Skin of body (tissue), 2 donors: ENCODE measurements around the gene OR5B12. TPM values are rescaled to one million over a fixed set of nuclear protein-coding genes. Genes with fewer than 3 reads are reported as not detected.
"Not testable (repeated sequence)": the region's sequence is repeated elsewhere in the genome, so short reads cannot be mapped to it uniquely, and the experiment has no call there.

Experiments used
- DNase-seq: peaks from one replicate; lab custom pipeline; 2025; lab: John Stamatoyannopoulos, UW
- total RNA-seq: library from RNA; depleted of rRNA; stranded (reverse); fragments of >200 nt; gene quantifications from one replicate; pipeline ENCODE4 v1.2.3, GENCODE V29; 2014

Gene OR5B12
- total RNA-seq = not detected

- DNase-seq = no peak
Measured at GRCh38 chr11:58442136-58442535, at the start of gene OR5B12. OR5B12 (minus strand) TSS chr11:58442236; CDS start chr11:58440151, 2,085 bp downstream.

DNA sequence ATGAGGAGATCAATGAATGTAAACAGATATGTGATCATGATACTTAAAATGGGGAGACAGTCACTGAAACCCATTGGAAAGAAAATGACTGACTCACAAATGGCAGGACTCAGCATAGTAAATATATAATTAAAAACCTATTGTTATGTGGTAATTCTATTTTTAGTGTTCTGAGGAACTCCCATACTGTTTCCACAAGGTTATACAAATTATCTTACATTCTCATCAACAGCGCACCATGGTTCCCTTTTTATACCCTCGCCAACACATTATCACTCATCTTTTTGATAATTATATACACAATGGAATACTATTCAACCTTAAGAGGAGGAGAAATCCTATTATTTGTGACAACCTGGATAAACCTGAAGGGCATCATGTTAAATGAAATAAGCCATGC lies 48.8 kb upstream of the OR5B12 start:
- no peak for DNase-seq

DNA sequence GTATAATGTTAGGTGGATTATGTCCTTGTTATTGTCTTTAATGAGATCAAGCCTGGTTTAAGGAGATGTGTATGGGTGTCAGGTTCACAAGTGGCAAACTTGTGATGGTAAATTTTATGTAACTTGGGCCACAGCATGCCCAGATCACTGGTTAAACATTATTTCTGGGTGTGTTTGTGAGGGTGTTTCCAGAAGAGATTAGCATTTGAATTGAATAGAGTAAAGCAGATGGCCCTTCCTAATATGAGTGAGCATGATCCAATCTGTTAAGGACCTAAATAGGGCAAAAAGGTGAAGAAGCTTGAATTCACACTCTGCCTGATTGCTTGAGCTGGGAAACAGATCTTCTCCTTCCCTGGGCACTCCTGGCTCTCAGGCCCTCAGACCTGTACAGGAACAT lies 45.1 kb upstream of the OR5B12 start:
- DNase-seq = no peak

DNA sequence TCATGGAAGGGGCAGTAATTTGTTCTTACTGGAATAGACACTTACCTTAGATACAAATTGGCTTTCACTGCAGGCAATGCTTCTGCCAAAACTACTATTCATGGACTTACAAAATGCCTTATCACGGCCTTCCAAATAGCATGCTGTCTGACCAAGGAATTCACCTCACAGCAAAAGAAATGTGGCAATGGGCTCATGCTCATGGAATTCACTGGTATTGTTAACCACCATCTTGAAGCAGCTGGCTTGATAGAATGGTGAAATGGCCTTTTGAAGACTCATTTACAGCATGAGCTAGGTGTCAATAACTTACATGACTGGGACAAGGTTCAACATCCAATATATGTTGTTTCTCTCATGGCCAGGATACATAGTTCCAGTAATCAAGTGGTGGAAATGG lies 43.9 kb upstream of the OR5B12 start:
- no peak for DNase-seq

GRCh38 chr11:58471892-58472291 lies 29.9 kb upstream of the OR5B12 start:
- DNase-seq = no peak

DNA sequence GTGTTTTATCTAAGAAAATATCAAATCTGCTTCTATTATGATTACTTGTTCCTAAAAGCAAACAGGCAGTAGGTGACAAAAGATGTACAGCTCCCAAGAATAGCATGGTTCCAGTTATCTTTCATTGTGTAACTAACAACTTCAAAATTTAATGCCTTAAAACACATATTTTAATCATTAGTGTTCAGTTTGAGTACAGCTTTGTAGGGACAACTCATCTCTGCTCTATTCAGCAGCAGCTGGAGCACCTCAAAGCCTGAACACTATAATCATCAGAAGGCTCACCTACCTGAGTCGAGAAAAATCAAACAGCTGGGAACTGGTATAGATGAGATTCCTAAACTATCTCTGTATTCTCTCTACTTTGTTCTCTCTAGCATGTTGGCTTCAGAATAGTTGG lies 24.3 kb upstream of the OR5B12 start:
- DNase-seq = no peak

GRCh38 chr11:58465690-58466089 lies 23.7 kb upstream of the OR5B12 start:
- DNase-seq = no peak

DNA sequence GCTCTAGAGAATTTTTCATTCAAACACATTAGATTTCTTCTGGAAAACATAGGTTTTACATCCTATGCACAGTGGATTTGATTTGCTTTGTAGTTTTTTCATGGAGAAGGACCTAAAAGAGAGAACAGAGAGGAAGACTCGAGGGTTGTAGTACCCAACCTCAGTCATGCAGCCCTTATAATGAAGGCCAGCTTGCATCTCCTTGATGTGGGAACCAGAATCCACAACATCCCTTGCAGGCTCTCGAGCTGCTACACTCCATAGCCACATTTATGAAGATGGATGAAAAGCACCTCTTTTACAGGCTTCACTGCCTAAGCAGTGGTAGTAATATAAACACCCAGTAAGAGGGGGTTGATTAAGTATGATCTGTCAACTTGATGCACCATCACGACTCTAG lies 9.5 kb upstream of the OR5B12 start:
- no peak for DNase-seq

DNA sequence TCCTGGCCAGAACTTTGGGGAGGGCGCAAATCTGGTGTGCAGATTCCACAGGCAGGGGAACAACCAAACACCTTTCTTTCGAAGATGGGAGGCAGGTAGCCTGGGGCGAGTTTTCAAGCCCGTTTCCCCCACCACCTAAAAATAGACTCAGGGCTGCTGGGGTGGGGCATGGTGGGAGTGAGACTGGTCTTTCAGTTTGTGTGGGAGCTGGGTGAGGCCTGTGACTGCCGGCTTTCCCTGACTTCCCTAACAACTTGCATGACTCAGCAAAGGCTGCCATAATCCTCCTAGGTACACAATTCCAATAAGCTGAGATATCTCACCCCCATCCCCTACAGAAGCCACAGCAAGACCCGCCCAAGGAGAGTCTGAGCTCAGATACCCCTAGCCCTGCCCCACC lies 4.3 kb upstream of the OR5B12 start:
- DNase-seq = no peak

GRCh38 chr11:58444300-58444699 lies 2.3 kb upstream of the OR5B12 start:
- no peak for DNase-seq

- no peak for DNase-seq
Measured at GRCh38 chr11:58438486-58438885, 3.5 kb downstream of the OR5B12 start.

- DNase-seq = no peak
Measured at GRCh38 chr11:58434217-58434616, 7.8 kb downstream of the OR5B12 start.

- DNase-seq = no peak
Measured at GRCh38 chr11:58433638-58434203, 8.3 kb downstream of the OR5B12 start.

DNA sequence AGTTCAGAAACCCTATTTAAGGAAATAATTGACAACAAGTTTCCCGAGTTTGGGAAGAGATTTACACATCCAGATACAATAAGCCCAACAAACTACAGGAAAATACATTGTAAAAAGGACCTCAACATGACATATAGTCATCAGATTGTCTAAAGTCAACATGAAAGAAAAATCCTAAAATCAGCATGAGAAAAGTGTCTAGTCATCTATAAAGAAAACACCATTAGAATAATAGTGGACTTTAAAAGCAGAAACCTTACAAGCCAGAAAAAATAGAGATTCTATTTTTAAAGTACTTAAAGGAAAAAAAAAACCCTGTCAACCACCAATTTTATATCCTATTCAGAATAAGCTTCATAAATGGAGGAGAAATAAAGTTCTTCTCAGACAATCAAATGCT lies 12.8 kb downstream of the OR5B12 start:
- no peak for DNase-seq

DNA sequence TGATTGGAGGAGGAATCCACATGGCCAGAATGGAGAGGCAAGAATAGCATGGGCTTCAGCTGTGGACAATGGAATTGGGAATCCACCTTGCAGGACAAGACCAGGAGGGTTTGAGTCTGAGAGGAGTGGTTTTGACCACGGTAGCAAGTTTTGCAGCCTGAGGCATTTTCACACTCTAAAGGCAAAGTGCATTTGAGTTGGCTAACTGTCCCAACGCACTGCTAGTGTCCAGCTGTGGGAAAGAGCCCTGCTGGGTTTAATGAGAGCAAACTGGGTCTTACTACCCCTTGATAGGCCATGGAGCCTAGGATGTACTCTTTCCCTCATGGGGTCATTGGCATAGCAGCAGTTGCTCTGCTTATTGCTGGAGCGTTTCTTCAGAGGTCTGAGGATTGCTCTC lies 14.0 kb downstream of the OR5B12 start, which contains the start of gene OR5B2:
Gene OR5B2, minus strand, starts transcription at position 101 of the 400 bp plus-strand sequence. CDS start 4,860 bp downstream, outside the sequence.
- no peak for DNase-seq

DNA sequence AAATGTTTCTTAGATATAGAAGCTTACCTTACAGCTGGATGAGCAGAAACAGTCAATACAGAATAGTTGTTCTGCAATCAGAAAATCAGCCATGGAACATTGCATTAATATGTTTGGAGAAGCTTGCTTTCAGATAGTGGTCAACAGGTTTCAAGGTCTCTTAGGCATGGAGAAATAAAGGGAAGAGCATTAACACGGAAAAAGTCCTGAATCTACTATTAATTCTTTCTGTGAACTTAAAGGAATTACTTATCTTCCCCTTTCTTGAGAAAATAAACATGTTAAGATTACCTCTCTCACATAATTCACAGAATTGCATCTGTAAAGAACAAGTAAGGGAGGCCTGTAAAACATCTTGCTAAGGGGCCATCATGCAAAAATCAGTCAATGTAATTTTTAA lies 35.3 kb downstream of the OR5B12 start, which contains the start of gene OR5B3:
Gene OR5B3, minus strand, starts transcription at position 101 of the 400 bp plus-strand sequence. CDS start 3,465 bp downstream, outside the sequence.
- no peak for DNase-seq

DNA sequence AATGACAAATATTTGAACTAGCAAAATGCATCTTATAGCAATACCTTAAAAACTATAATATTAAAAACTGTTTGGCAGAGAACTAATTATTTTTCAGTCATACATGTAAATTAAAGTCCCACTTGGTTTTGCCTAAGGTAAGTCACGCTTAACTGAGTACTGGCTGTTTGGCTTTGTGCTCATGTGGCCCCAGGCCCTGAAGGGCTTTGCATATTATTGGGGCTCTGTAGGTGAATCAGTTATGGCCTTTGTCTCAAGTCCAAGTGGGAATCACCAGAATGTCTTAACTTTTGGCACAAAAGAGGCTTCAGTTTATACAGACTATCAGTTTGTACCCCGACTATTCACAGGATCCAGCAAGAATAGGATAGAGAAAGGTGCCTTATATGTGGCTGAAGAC lies 42.4 kb downstream of the OR5B12 start:
- DNase-seq = not testable (repeated sequence)

DNA sequence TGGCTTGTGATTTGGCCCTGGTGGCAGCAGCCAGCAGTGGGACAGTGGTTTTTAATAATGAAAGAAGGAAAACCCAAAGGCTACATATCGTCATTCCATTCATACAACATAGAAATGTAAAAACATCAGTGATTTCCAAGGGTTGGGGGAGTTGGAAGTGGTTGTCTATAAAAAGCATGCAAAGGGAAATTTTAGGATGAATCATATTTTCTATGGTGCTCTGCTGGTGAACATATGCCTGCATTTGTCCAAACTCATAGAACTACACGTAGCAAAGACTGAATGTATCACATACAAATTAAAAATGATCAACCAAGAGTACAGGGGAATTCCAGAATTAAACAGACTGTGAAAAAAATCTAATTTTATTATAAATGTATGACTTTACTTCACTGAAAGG lies 46.5 kb downstream of the OR5B12 start:
- DNase-seq = no peak

DNA sequence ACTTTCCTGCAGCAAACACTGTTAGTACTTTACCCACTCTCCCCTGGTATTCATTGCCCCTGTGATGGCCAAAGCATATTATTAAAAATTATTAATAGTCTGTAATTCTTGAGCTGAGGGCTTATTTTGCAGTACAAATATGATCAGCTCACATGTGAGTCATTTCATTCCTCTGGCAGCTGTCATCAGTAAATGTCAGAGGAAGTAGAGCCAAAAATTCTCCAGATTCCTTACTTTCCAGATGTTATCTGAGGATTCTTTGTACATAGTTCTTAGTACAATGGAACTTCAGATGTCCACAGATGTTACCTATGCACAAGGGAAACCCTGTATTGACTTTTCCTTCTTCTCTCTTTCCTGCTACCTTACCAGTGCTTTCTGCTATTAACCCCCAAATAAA lies 47.8 kb downstream of the OR5B12 start:
- no peak for DNase-seq

GRCh38 chr11:58392746-58393145 lies 49.3 kb downstream of the OR5B12 start:
- no peak for DNase-seq

DNA sequence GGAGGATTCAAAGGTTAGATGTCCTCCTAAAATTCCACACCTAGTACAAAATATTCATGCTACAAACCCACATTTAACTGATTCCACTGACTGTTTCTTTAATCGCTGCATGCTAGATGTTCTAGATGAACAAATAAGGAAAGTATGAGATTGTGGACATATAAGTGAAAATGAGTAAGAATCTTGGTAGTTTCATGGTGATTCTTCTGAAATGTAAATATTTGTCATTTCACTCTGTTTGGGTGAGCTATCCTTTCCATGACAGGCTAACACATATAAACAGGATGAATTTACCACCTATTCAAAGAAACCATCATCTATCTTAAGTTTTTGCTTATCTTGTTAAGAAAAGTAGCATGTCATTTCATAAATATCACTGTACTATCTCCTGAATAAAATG lies 50.2 kb downstream of the OR5B12 start:
- no peak for DNase-seq

DNA sequence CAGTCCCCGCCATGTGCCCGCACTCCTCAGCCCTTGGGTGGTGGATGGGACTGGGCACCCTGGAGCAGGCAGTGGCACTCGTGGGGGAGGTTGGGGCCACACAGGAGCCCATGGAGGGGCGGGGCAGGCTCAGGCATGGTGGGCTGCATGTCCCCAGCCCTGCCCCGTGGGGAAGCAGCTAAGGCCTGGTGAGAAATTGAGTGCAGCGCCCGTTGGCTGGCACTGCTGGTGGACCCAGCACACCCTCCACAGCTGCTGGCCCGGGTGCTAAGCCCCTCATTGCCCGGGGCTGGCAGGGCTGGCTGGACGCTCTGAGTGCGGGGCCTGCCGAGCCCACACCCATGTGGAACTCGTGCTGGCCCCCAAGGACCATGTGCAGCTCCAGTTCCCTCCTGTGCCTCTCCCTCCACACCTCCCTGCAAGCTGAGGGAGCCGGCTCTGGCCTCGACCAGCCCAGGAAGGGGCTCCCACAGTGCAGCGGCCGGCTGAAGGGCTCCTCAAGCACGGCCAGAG lies 51.4 kb downstream of the OR5B12 start:
- DNase-seq = no peak
